GM21423 (cell line): ENCODE data around the gene HSPA9.

Source experiments
- ATAC-seq: cut with Tn5 transposase; IDR thresholded peaks from one replicate; pipeline ENCODE4 v1.9.1; 2021; ENCODE audit warnings: mild to moderate bottlenecking, moderate library complexity; ENCODE audit not compliant: unreplicated experiment

The HSPA9 gene

GRCh38 chr5:138564242-138564641 is 11.0 kb downstream of the HSPA9 start:
- no peak for ATAC-seq

GRCh38 chr5:138563340-138564118 is 11.7 kb downstream of the HSPA9 start:
- no peak for ATAC-seq

- ATAC-seq = no peak
These were observed 14.2 kb downstream of the HSPA9 start for GRCh38 chr5:138560971-138561370.

GRCh38 chr5:138559937-138560336 is 15.3 kb downstream of the HSPA9 start:
- ATAC-seq = no peak

GRCh38 chr5:138557677-138558076 is 17.5 kb downstream of the HSPA9 start:
- ATAC-seq = no peak

- no peak for ATAC-seq
These were observed 21.1 kb downstream of the HSPA9 start for GRCh38 chr5:138554143-138554542.

- ATAC-seq = no peak
These were observed 21.6 kb downstream of the HSPA9 start for GRCh38 chr5:138553437-138554095.

GRCh38 chr5:138552657-138553056 is 22.5 kb downstream of the HSPA9 start:
- no peak for ATAC-seq

GRCh38 chr5:138549414-138549813 is 25.8 kb downstream of the HSPA9 start:
- no peak for ATAC-seq

GRCh38 chr5:138545919-138546562 is 29.2 kb downstream of the HSPA9 start:
- no peak for ATAC-seq

- no peak for ATAC-seq
These were observed 30.7 kb downstream of the HSPA9 start for GRCh38 chr5:138544181-138545134.

- ATAC-seq = peak; percentile 42
These were observed 31.5 kb downstream of the HSPA9 start for GRCh38 chr5:138543730-138544104.

GRCh38 chr5:138542956-138543729 is 32.1 kb downstream of the HSPA9 start, which contains the start of gene ETF1:
ETF1 (minus strand) TSS chr5:138543236; CDS start chr5:138542918, 318 bp downstream.
- peak; percentile 91 for ATAC-seq

GRCh38 chr5:138542180-138542955 is 32.8 kb downstream of the HSPA9 start:
- no peak for ATAC-seq

GRCh38 chr5:138541511-138542179 is 33.6 kb downstream of the HSPA9 start:
- no peak for ATAC-seq

- no peak for ATAC-seq
These were observed 35.4 kb downstream of the HSPA9 start for GRCh38 chr5:138539791-138540190.

- no peak for ATAC-seq
These were observed 36.1 kb downstream of the HSPA9 start for GRCh38 chr5:138538943-138539627.

GRCh38 chr5:138536665-138537315 is 38.4 kb downstream of the HSPA9 start:
- ATAC-seq = no peak
